Neural progenitor cell (in vitro differentiated cells): Measurements from ENCODE around the gene XAF1.

ENCODE experiments used
- EZH2 ChIP-seq: fragments of 200-600 bp; sonication (generic); IDR thresholded peaks from 2 replicates; pipeline ENCODE4 v1.6.1; 2017; ENCODE audit warnings: antibody characterized with exemption, mild to moderate bottlenecking, moderate library complexity
- TF ChIP-seq, protein P1 (sequence below): fragments of 200-600 bp; sonication (generic); IDR thresholded peaks from 2 replicates; pipeline ENCODE4 v1.5.1; 2017; ENCODE audit warnings: antibody characterized with exemption, mild to moderate bottlenecking

DNA sequence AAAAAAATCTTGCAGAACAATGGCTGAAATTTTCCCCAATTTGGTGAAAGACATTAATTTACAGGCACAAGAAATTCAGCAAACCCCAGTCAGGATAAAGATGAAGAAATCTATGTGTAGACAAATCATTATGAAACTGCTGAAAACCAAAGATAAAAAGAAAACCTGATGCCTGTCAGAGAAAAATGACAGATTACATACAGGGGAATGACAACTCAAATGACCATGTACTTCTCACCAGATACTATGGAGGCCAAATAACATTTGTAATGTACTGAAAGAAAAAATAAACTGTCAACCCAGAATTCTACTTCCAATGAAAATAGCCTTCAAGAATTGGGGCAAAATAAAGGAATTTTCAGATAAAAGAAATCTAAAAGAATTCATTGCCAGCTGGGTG lies 7.2 kb upstream of the XAF1 start:
- TF ChIP-seq, protein P1, sequence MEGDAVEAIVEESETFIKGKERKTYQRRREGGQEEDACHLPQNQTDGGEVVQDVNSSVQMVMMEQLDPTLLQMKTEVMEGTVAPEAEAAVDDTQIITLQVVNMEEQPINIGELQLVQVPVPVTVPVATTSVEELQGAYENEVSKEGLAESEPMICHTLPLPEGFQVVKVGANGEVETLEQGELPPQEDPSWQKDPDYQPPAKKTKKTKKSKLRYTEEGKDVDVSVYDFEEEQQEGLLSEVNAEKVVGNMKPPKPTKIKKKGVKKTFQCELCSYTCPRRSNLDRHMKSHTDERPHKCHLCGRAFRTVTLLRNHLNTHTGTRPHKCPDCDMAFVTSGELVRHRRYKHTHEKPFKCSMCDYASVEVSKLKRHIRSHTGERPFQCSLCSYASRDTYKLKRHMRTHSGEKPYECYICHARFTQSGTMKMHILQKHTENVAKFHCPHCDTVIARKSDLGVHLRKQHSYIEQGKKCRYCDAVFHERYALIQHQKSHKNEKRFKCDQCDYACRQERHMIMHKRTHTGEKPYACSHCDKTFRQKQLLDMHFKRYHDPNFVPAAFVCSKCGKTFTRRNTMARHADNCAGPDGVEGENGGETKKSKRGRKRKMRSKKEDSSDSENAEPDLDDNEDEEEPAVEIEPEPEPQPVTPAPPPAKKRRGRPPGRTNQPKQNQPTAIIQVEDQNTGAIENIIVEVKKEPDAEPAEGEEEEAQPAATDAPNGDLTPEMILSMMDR, result no peak
- no peak for TF ChIP-seq EZH2
